Liver (tissue), 3 donors: Measurements from ENCODE around the gene ASIC3.

ENCODE experiments used
- CTCF ChIP-seq: fragments of 150-350 bp; IDR thresholded peaks from 2 replicates; pipeline ENCODE4 v1.5.1; 2017; ENCODE audit warnings: improper control_type of control experiment, low read depth, low read length; ENCODE audit not compliant: missing input control
- FOXA2 ChIP-seq: IDR thresholded peaks from 2 replicates; pipeline ENCODE4 v1.6.1; 2016; ENCODE audit warnings: antibody characterized with exemption
- GABPA ChIP-seq, 2 donors: IDR thresholded peaks in 1 of 2; conservative IDR thresholded peaks in 1 of 2; 2 replicates each; pipeline ENCODE4 v1.6.1; 2016; ENCODE audit warnings: antibody characterized with exemption in 2 of 2, mild to moderate bottlenecking in 1 of 2, moderate library complexity in 1 of 2
- REST ChIP-seq: IDR thresholded peaks from 2 replicates; pipeline ENCODE4 v1.6.1; 2016; ENCODE audit warnings: antibody characterized with exemption, mild to moderate bottlenecking
- YY1 ChIP-seq: IDR thresholded peaks from 2 replicates; pipeline ENCODE4 v1.6.1; 2016; ENCODE audit warnings: antibody characterized with exemption, mild to moderate bottlenecking
- donor health status: healthy.
- donor health status: healthy.

GRCh38 chr7:151088856-151089699, 40.7 kb downstream of the ASIC3 start:
- no peak for TF ChIP-seq CTCF
- no peak for TF ChIP-seq GABPA (IDR thresholded peaks at IDR 0.05 in 1 of 2, conservative IDR thresholded peaks at IDR 0.05 in 1 of 2)
- TF ChIP-seq YY1 = no peak
- no peak for TF ChIP-seq REST
- TF ChIP-seq FOXA2 = no peak
